ENCODE measurements around the gene GNPAT.

GNPAT gene

GRCh38 chr1:231248778-231249177 lies 7.8 kb downstream of the GNPAT start:
- no peak for DNase-seq

DNA sequence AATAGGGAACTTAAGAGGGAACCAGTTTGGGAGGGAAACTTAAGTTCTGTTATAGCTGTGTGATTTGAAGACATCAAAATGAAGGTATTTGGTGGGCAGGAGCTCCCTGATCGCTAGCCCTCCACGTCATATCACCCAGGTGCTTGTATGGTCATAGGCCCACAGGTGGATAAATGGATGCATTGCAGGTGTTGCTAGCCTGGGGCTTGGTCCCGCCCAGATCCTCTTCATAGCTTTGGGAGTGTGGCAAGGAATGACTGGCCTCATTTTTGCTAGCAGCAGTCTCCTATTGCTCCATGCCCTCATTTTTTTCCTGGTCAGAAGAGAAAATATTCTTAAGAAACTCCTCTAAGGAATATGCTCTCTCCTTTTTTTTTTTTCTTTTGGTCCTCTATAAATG lies 11.3 kb downstream of the GNPAT start:
- no peak for DNase-seq

DNA sequence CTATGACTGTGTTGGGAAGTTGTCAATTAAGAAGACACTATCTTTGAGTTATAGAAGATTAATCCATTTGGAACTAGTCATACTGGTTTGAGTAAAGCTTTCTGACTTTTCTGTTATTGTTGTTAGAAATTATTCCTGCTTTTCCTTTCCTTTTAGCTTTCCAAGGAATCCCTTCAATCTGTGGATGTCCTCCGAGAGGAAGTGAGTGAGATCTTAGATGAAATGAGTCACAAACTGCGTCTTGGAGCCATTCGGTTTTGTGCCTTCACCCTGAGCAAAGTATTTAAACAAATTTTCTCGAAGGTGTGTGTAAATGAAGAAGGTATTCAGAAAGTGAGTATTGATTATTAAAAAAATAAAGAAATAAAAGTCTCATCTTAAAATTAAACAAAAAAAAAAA lies 19.3 kb downstream of the GNPAT start:
- DNase-seq, result no peak

- DNase-seq, result no peak
Observed at GRCh38 chr1:231264642-231265041, 23.6 kb downstream of the GNPAT start.

DNA sequence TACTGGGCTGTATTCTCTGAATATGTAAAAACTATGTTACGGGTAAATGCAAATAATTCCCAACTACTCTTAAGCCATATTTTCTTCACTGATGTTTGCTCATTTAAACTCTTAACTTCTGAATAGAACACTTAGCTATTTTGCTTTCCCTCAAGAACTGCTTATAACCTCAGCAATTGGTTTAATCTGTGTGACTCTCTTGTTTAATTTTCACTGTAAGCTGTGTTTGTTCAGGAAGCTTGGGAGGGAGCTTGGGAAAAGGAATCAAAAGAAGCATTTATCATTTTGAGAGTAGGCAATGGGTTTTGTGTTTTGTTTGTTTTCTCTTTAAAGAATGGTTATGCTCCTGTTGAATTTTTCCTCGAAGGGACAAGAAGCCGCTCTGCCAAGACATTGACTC lies 24.4 kb downstream of the GNPAT start:
- no peak for DNase-seq

- DNase-seq, result no peak
Observed at GRCh38 chr1:231266811-231267322, 25.9 kb downstream of the GNPAT start.

DNA sequence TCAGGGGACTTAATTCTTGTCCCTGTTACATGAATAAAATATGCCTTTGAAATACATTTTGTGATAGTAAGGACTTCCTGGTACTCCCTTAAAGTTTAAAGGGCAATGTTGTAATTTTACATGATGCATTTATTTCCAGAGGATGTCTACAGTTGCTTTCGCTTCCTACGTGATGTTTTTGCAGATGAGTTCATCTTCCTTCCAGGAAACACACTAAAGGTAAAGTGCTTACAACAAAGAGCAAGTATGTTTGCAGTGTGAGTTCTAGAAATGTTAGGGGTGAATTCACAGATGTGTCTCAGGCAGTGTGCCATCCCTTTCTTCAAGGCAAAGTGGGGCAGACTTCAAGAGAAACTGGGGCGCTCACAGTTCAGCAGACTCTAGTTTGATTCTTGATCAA lies 31.2 kb downstream of the GNPAT start:
- DNase-seq, result no peak

- DNase-seq, result no peak
Observed at GRCh38 chr1:231272880-231273279, 31.9 kb downstream of the GNPAT start.

DNA sequence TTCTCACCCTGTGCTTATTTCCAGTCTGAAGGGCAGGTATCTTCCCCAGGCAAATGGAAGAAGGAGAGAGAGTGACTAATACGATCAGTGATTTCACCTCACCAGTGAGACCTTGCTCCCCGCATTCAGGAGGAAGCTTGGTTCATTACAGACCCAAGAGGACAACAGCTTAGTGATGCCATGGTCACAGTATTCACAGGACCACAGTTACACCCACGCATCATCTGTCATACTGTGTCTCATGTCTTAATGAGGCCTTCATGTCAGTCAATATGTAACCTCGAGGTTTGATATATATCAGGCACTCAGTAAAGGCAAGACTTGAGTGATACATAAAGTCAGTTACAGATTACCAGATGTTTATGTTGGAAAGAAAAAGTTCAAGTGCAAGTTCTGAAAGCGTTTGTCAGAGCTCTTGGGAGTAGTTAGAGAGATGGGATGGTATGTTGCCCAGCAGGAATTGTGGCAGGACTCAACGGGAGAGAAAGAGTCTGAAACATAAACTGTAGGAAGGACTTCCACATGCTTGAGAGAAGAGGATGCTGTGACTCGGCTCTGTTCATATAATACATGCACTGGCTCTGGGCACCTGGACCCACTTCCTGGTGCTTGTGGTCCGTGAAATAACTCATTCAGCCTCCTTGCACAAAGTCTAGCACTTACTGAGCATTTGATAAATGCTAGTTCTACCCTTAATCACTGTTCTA lies 33.3 kb downstream of the GNPAT start:
- DNase-seq, result no peak

- DNase-seq, result no peak
Observed at GRCh38 chr1:231278100-231278790, 37.2 kb downstream of the GNPAT start.

GRCh38 chr1:231279081-231279480 lies 38.1 kb downstream of the GNPAT start:
- no peak for DNase-seq

DNA sequence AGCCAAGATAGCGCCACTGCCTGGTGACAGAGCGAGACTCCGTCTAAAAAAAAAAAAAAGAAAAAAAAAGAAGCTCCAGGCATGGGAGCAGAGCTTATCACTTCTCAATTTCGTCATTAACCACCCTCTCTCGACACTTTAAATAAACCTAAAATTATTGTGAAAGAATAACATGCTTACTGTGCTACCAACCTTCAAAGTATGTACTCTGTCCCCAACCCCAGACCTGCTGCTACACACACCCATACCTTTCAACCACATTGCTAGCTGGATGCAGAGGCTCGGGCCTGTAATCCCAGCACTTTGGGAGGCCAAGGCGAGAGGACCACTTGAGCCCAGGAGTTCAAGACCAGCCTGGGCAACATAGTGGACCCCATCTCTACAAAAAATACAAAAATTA lies 38.7 kb downstream of the GNPAT start:
- no peak for DNase-seq

DNA sequence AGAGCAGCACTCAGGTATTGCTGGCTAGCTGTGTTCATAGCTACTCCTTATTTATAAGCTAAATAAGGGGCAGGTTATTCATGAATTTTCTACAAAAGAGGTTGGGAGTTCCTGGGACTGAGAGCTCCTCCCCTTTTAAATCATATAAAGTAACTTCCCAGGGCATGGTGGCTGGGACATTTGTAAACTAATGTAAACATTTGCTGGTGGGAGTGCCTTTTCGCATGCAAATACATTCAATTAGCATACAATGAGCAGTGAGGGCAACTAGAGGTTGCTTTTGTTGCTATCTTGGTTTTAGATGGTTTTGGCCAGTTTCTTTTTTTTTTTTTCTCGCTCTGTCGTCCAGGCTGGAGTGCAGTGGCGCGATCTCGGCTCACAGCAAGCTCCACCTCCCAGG lies 43.4 kb downstream of the GNPAT start:
- DNase-seq, result no peak

DNA sequence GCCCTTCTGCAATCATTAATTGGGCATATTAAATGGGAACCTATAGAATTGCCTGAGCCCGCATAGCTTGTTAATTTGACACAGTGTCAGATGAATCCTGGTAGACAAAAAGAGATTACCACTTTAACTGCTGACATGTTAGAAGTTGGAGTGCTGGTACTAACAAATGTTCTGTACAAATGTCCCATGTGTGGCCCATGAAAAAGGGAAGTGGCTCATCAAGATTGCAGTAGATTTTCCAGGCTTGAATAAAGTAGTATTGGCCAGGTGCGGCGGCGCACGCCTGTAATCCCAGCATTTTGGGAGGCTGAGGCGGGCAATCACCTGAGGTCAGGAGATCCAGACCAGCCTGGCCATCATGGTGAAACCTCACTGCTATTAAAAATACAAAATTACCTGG lies 45.6 kb downstream of the GNPAT start:
- DNase-seq, result no peak

DNA sequence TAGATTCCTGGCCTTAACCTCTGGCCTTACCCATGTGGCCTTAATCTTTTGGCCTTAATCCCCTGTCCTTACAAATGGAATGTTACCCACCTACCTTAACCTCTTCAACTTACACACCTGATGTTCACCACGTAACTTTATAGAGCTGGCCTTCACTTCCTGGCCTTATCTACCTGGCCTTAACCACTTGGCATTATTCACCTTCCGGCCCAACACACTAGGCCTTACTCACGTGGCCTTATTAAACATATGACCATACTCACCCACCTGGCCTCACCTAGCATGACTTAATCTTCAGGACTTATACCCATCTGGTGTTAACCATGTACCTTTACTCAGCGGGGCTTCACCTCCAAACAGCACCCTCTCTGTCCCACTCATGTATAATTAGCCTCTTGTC lies 54.9 kb downstream of the GNPAT start:
- DNase-seq, result no peak

DNA sequence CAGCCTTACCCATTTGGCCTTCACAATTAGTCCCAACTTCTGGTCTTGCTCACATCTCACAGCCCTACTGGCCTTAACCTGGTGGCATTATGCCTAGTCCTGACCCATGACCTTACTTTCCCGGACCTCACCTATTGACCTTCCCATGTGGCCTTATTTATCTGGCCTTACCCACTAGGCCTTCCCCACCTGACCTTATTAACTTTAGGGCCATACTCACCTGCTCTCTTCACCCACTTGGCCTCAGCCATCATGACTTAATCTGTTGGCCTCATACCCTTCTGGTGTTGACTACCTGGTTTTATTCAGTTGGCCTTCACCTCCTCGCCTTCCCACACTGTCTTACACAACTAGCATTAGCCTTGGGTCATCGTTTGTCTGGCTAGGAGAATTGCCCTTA lies 61.0 kb downstream of the GNPAT start:
- no peak for DNase-seq

GRCh38 chr1:231310391-231310934 lies 69.5 kb downstream of the GNPAT start:
- DNase-seq, result no peak

DNA sequence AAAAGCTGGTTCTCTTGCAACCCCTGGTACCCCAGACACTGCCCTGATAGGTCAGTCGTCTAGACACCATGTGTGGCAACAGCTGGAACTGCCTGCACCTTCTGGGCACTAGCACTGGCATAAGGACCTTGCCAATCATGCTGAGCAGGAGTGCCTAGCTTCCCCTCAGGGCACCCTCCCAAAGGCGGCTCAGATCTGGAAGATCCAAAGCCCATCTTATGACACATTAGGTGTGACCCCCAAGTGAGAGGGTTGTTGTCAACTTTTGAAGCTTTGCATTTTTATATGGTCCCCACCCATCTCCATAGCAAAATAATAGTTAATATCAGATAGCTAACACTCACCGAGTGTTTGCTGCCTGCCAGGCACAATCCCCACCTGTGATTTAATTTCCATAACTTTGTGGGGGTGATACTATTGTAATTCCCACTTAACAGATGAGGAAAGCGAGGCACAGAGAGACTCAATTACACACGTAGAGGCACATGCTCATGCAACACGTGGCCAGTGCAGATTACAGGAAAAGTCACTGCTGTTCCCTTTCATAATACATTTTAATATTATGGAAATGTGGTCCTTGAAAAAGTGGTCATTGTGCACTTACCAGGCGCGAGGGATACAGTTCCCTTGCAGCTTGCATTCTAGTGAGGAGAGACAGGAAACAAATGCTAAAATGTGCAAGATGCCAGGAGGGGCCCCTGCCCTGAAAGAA lies 70.9 kb downstream of the GNPAT start:
- DNase-seq, result no peak

GRCh38 chr1:231312432-231312788 lies 71.4 kb downstream of the GNPAT start:
- no peak for DNase-seq

DNA sequence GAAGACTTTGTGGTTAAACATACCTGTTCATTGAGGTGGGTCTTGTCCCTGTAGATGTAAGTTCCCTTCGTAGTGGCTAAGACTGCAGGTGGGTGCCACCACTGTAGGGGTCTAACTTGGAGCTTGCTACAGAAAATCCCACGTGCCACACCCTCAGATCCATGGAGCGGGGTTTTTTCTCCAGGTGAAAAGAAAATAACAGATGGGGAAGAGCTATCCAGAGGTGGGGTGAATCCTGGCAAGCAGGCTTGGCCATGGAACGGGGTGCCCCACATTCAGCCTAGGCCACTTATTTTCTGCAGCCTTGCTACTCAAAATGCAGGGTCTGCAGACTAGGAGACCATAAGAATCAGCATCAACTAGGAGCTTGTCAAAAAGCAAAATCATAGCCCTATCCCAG lies 72.6 kb downstream of the GNPAT start:
- DNase-seq, result no peak

GRCh38 chr1:231315887-231316286 lies 74.9 kb downstream of the GNPAT start:
- DNase-seq, result peak; percentile 30

DNA sequence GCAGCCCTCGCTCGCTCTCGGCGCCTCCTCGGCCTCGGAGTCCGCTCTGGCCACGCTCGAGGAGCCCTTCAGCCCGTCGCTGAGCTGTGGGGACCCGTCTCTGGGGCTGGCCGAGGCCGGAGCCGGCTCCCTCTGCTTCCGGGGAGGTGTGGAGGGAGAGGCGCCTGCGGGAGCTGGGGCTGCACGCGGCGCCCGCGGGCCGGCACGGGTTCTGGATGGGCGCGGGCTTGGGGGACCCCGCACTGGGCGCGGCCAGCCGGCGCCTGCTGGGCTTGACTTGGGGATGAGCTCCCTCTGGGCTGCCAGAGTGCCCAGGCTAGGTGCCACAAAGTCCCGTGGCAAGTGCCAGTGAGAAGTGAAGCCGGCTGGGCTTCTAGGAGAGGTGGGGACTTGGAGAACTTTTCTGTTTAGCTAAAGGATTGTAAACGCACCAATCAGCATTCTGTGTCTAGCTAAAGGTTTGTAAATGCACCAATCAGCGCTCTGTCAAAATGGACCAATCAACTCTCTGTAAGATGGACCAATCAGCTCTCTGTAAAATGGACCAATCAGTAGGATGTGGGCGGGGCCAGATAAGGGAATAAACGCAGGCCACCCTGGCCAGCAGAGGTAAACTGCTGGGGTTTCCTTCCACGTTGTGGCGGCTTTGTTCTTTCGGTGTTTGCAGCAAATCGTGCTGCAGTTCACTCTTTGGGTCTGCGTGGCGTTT lies 76.4 kb downstream of the GNPAT start:
- DNase-seq, result no peak

DNA sequence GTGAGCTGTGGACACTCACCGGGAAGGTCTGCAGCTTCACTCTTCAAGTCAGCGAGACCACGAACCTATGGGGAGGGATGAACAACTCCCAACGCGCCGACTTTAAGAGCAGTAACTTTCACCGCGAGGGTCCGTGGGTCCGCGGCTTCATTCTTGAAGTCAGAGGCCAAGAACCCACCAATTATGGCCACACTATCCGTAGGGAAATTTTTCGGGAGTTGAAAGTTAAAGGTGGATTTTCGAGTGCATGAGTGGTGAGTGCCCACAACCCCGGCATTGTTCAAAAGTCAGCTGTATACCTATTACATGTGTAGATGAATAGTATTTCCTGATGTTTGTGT lies 77.0 kb downstream of the GNPAT start:
- no peak for DNase-seq
